ENCODE measurements around the gene TRPM6. TPM values are rescaled to one million over a fixed set of nuclear protein-coding genes. Genes with fewer than 3 reads are reported as not detected.
"Not testable (repeated sequence)": the region's sequence is repeated elsewhere in the genome, so short reads cannot be mapped to it uniquely, and the experiment has no call there.

The TRPM6 gene
- total RNA-seq, 4 donors from 2014 or later = 1.1 to 3.9 (median 1.6) TPM

- no peak for ATAC-seq (ENCODE audit: low FRiP score)
- TF ChIP-seq, protein P1, sequence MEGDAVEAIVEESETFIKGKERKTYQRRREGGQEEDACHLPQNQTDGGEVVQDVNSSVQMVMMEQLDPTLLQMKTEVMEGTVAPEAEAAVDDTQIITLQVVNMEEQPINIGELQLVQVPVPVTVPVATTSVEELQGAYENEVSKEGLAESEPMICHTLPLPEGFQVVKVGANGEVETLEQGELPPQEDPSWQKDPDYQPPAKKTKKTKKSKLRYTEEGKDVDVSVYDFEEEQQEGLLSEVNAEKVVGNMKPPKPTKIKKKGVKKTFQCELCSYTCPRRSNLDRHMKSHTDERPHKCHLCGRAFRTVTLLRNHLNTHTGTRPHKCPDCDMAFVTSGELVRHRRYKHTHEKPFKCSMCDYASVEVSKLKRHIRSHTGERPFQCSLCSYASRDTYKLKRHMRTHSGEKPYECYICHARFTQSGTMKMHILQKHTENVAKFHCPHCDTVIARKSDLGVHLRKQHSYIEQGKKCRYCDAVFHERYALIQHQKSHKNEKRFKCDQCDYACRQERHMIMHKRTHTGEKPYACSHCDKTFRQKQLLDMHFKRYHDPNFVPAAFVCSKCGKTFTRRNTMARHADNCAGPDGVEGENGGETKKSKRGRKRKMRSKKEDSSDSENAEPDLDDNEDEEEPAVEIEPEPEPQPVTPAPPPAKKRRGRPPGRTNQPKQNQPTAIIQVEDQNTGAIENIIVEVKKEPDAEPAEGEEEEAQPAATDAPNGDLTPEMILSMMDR (IDR thresholded peaks at IDR 0.05) = no peak
These were observed 27.9 kb downstream of the TRPM6 start for GRCh38 chr9:74859786-74860185.

DNA sequence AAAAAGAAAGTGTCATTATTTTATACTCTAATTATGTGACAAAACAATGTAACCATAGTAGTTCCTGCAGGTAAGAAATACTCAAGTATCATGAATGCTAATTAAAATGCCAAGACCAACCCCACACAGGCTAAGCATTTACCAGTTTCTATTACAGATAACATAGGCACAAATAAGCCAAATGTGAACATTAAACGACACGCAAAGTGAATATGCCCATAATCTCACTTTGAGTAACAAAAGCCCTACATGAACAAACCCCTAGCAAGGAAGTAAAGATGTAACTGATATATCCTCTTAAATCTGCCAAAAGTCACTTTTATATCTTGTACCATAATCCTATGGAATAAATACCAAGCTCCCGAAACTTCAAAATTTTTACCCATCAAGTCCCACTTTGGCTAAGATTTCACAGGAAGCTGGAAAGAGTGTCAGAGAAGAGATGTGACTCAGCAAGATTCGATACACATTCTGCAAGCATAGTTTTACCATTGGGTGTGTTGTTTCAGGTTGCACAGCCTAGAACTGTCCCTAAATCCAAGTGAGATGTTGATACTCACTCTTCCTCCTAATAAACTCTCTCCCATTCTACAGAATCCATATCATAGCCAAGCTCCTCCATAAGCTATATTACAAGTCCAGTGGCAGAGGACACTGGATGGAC, 28.8 kb downstream of the TRPM6 start:
- TF ChIP-seq, protein P1 (IDR thresholded peaks at IDR 0.05) = no peak
- DNase-seq (ENCODE audit: low spot score) = no peak

More at GRCh38 chr9:74859786-74860185, 27.9 kb downstream of the TRPM6 start:
- no peak for DNase-seq (ENCODE audit: low spot score)

DNA sequence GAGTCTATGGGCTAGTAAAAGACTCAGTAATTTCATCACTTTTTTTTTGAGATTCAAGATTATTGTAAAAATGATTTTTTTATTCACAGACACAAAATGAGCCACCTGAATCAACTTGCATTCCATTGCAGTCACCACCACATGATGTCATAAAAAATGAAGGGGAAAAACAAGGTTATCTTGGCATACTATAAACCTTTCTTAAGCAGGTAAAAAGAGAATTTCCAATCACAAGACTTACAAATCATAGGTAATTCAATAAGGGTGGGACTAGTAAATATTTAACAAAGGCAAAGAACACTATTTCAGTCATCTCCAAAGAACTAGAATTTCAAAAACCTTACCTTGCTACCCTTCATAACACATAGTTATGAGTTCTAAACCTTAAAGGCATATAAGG, 30.7 kb downstream of the TRPM6 start:
- DNase-seq (ENCODE audit: low spot score) (no peak), ATAC-seq (ENCODE audit: low FRiP score) (no peak)
- TF ChIP-seq, protein P1 (IDR thresholded peaks at IDR 0.05) = no peak

More for the DNA sequence above, 28.8 kb downstream of the TRPM6 start:
- no peak for ATAC-seq (ENCODE audit: low FRiP score)

- TF ChIP-seq, protein P1 (IDR thresholded peaks at IDR 0.05) = no peak
- ATAC-seq (ENCODE audit: low FRiP score) (no peak), DNase-seq (ENCODE audit: low spot score) (no peak)
These were observed 32.6 kb downstream of the TRPM6 start for GRCh38 chr9:74855072-74855471.

DNA sequence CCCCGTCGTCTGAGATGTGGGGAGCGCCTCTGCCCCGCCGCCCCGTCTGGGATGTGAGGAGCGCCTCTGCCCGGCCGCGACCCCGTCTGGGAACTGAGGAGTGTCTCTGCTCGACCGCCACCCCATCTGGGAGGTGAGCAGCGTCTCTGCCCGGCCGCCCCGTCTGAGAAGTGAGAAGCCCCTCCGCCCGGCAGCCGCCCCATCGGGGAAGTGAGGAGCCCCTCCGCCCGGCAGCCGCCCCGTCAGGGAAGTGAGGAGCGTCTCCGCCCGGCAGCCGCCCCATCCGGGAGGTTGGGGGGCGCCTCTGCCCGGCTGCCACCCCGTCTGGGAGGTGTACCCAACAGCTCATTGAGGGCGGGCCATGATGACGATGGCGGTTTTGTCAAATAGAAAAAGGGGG, 34.7 kb downstream of the TRPM6 start:
- not testable (repeated sequence) for DNase-seq (ENCODE audit: low spot score); ATAC-seq (ENCODE audit: low FRiP score)

GRCh38 chr9:74848153-74848525, 39.6 kb downstream of the TRPM6 start:
- TF ChIP-seq, protein P1 (IDR thresholded peaks at IDR 0.05) = no peak
- ATAC-seq (ENCODE audit: low FRiP score) (no peak), DNase-seq (ENCODE audit: low spot score) (no peak)

- ATAC-seq (ENCODE audit: low FRiP score) = no peak
- TF ChIP-seq, protein P1 (IDR thresholded peaks at IDR 0.05) = no peak
- no peak for DNase-seq (ENCODE audit: low spot score)
These were observed 40.1 kb downstream of the TRPM6 start for GRCh38 chr9:74847478-74848152.
